ENCODE data around the gene UQCRC2.

UQCRC2 gene

GRCh38 chr16:21989133-21989532 is 36.0 kb downstream of the UQCRC2 start:
- DNase-seq (ENCODE audit: low read depth): no peak
- TF ChIP-seq MAX (IDR thresholded peaks at IDR 0.05; ENCODE audit: low read depth, low read length) (no peak), MYC (IDR thresholded peaks at IDR 0.05; ENCODE audit: low read depth, low read length) (no peak), CTCF (IDR thresholded peaks at IDR 0.05; ENCODE audit: low read depth, low read length) (no peak), POLR2A (IDR thresholded peaks at IDR 0.05; ENCODE audit: extremely low read depth, insufficient read length) (no peak)

DNA sequence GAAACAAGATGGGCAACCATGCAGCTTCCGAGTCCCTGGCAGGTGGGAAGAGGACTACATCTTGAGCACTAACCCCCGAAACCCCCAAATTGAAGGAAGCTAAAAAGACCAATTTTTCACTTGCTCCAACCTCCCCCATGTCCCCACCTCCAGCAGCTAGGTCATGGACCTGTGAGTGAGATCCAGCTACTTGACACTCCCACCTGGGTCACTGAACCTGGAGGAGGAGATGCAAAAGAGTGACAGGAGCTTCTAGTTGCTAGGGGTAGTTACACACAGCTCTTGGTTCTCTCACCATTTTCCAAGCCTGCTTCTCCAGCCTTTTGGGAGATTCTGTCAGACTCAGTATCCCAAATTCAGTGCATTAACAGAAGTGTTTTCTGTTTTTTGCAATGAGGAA is 36.6 kb downstream of the UQCRC2 start:
- H3K4me3 ChIP-seq (ENCODE audit: low read depth, low read length): no peak overlapping the region
- DNase-seq (ENCODE audit: low read depth): no peak
- no peak for TF ChIP-seq MYC (IDR thresholded peaks at IDR 0.05; ENCODE audit: low read depth, low read length)
- no peak for TF ChIP-seq POLR2A (IDR thresholded peaks at IDR 0.05; ENCODE audit: extremely low read depth, insufficient read length)

More at GRCh38 chr16:21989133-21989532, 36.0 kb downstream of the UQCRC2 start:
- H3K4me3 ChIP-seq (ENCODE audit: low read depth, low read length): no peak overlapping the region

- no peak for DNase-seq (ENCODE audit: low read depth)
- TF ChIP-seq MAX (IDR thresholded peaks at IDR 0.05; ENCODE audit: low read depth, low read length) (no peak), POLR2A (IDR thresholded peaks at IDR 0.05; ENCODE audit: extremely low read depth, insufficient read length) (no peak), MYC (IDR thresholded peaks at IDR 0.05; ENCODE audit: low read depth, low read length) (no peak), CTCF (IDR thresholded peaks at IDR 0.05; ENCODE audit: low read depth, low read length) (no peak)
- no peak overlapping the region for H3K4me3 ChIP-seq (ENCODE audit: low read depth, low read length)
Measured at GRCh38 chr16:21990381-21990944, 37.3 kb downstream of the UQCRC2 start.

- TF ChIP-seq POLR2A (IDR thresholded peaks at IDR 0.05; ENCODE audit: extremely low read depth, insufficient read length): no peak
- no peak for TF ChIP-seq MYC (IDR thresholded peaks at IDR 0.05; ENCODE audit: low read depth, low read length)
- TF ChIP-seq MAX (IDR thresholded peaks at IDR 0.05; ENCODE audit: low read depth, low read length): no peak
- TF ChIP-seq CTCF (IDR thresholded peaks at IDR 0.05; ENCODE audit: low read depth, low read length): no peak
- DNase-seq (ENCODE audit: low read depth): no peak
- H3K4me3 ChIP-seq (ENCODE audit: low read depth, low read length): no peak overlapping the region
Measured at GRCh38 chr16:21991621-21992020, 38.5 kb downstream of the UQCRC2 start.

GRCh38 chr16:21994856-21995465 is 41.8 kb downstream of the UQCRC2 start:
- TF ChIP-seq CTCF (IDR thresholded peaks at IDR 0.05; ENCODE audit: low read depth, low read length) (no peak), MAX (IDR thresholded peaks at IDR 0.05; ENCODE audit: low read depth, low read length) (no peak), MYC (IDR thresholded peaks at IDR 0.05; ENCODE audit: low read depth, low read length) (no peak), POLR2A (IDR thresholded peaks at IDR 0.05; ENCODE audit: extremely low read depth, insufficient read length) (no peak)
- DNase-seq (ENCODE audit: low read depth): peak; percentile 15
- no peak overlapping the region for H3K4me3 ChIP-seq (ENCODE audit: low read depth, low read length)

- DNase-seq (ENCODE audit: low read depth): no peak
- no peak overlapping the region for H3K4me3 ChIP-seq (ENCODE audit: low read depth, low read length)
- TF ChIP-seq MAX (IDR thresholded peaks at IDR 0.05; ENCODE audit: low read depth, low read length) (no peak), POLR2A (IDR thresholded peaks at IDR 0.05; ENCODE audit: extremely low read depth, insufficient read length) (no peak), MYC (IDR thresholded peaks at IDR 0.05; ENCODE audit: low read depth, low read length) (no peak), CTCF (IDR thresholded peaks at IDR 0.05; ENCODE audit: low read depth, low read length) (no peak)
Measured at GRCh38 chr16:21996923-21997696, 43.9 kb downstream of the UQCRC2 start.

Measured in NB4 (cell line).